ENCODE data around the gene GABPB2.

The GABPB2 gene

GRCh38 chr1:151165281-151165737, 94.7 kb downstream of the GABPB2 start:
- peak; percentile 68 for DNase-seq

- peak; percentile 98 for DNase-seq
Observed at GRCh38 chr1:151165738-151166504, 95.4 kb downstream of the GABPB2 start, which contains the start of the genes LYSMD1 and SCNM1. TSS of gene LYSMD1 (minus strand) at chr1:151165902. CDS start at chr1:151165258, 644 bp downstream. TSS of gene SCNM1 (plus strand) at chr1:151166144. CDS start at chr1:151166153, 9 bp downstream.

GRCh38 chr1:151166505-151166956, 96.0 kb downstream of the GABPB2 start:
- DNase-seq = peak; percentile 42

- DNase-seq = no peak
Observed at GRCh38 chr1:151167116-151167515, 96.6 kb downstream of the GABPB2 start.

- DNase-seq = no peak
Observed at GRCh38 chr1:151171190-151171589, 100.6 kb downstream of the GABPB2 start.

Data from NCI-H146 (cell line).